ENCODE results near the gene C22orf42. TPM values are rescaled to one million over a fixed set of nuclear protein-coding genes. Genes with fewer than 3 reads are reported as not detected.

C22orf42 gene
- total RNA-seq, 1 experiment from 2014 or later = not detected

DNA sequence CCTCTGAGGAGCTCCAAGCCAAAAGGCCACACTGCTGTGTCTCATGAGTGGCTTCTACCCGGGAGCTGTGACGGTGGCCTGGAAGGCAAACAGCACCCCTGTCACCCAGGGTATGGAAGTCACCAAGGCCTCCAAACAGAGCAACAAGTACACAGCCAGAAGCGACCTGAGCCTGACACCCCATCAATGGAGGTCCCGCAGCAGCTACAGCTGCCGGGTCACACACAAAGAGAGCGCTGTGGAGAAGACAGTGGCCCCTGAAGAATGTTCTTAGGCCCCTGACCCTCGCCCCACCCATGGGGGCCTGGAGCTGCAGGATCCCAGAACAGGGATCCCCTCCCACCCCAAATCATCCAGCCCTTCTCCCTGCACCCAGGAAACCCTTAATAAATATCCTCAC, 40.9 kb upstream of the C22orf42 start:
- Histone ChIP-seq H3K23me2 (ENCODE audit: insufficient read length, low read depth, low read length, poor library complexity, severe bottlenecking) (peaks cover 10% of the 10 kb centered on the region), H4K20me1 (ENCODE audit: control insufficient read depth, insufficient read depth, insufficient read length) (no peaks in the 10 kb centered on the region), H2BK20ac (ENCODE audit: low read depth, low read length, poor library complexity, severe bottlenecking) (no peak overlapping the region), H2BK120ac (ENCODE audit: low read depth, low read length, poor library complexity, severe bottlenecking) (no peak overlapping the region), H2BK5ac (ENCODE audit: insufficient read length, low read length) (no peak overlapping the region), H3K4ac (ENCODE audit: low read depth, low read length) (no peak overlapping the region), H3K27ac (ENCODE audit: insufficient read length, low read depth, low read length) (no peak overlapping the region), H3K9me3 (ENCODE audit: control insufficient read depth, low read depth, low read length) (no peaks in the 10 kb centered on the region), H3K56ac (ENCODE audit: insufficient read length, low read depth, low read length) (no peak overlapping the region), H2BK12ac (ENCODE audit: insufficient read length, low read depth, low read length) (no peak overlapping the region), H3K79me1 (ENCODE audit: insufficient read depth, low read depth, low read length, poor library complexity, severe bottlenecking) (no peaks in the 10 kb centered on the region), H3K4me1 (ENCODE audit: insufficient read depth, low read length) (no peaks in the 10 kb centered on the region), H2BK15ac (ENCODE audit: low read depth, low read length) (no peak overlapping the region), H3K27me3 (ENCODE audit: insufficient read depth, low read length) (peaks cover 8% of the 10 kb centered on the region; the same call in 1 of the 2 replicates), H3K79me2 (ENCODE audit: insufficient read depth, low read length) (no peaks in the 10 kb centered on the region), H3K14ac (ENCODE audit: insufficient read depth, low read length) (no peak overlapping the region), H3K4me2 (ENCODE audit: insufficient read depth, insufficient read length, low read length) (no peak overlapping the region), H4K8ac (replicated peaks; ENCODE audit: insufficient read length, low read depth, low read length) (no peak overlapping the region), H4K5ac (ENCODE audit: insufficient read length, low read depth, low read length) (no peak overlapping the region), H3K9ac (ENCODE audit: extremely low read depth, insufficient read length, low read length) (no peak overlapping the region), H3T11ph (ENCODE audit: low read length) (no peak overlapping the region), H2AK5ac (ENCODE audit: insufficient read length, low read length) (no peak overlapping the region), H2AFZ (ENCODE audit: low read length) (no peak overlapping the region), H3K23ac (ENCODE audit: insufficient read length, low read depth, low read length) (no peak overlapping the region), H3K18ac (ENCODE audit: insufficient read length, low read depth, low read length) (no peak overlapping the region), H4K91ac (ENCODE audit: insufficient read length, low read depth, low read length) (no peak overlapping the region)
- WGBS (ENCODE audit: extremely low coverage, insufficient read length, low lambda C conversion rate) = no CpG with 5 or more reads among the region's 7 CpGs
- no peak overlapping the region for H3K27ac Mint-ChIP-seq
- H3K4me3 Mint-ChIP-seq = no peak overlapping the region
- H3K9me3 Mint-ChIP-seq = no peaks in the 10 kb centered on the region
- no peaks in the 10 kb centered on the region; a peak in 2 of 7 replicates for H3K36me3 Mint-ChIP-seq (ENCODE audit: insufficient read depth in 1 of 3, low read depth in 3 of 3)
- peaks cover 15 to 22% of the 10 kb centered on the region in 2 experiments for H3K4me1 Mint-ChIP-seq
- TF ChIP-seq, protein P1, sequence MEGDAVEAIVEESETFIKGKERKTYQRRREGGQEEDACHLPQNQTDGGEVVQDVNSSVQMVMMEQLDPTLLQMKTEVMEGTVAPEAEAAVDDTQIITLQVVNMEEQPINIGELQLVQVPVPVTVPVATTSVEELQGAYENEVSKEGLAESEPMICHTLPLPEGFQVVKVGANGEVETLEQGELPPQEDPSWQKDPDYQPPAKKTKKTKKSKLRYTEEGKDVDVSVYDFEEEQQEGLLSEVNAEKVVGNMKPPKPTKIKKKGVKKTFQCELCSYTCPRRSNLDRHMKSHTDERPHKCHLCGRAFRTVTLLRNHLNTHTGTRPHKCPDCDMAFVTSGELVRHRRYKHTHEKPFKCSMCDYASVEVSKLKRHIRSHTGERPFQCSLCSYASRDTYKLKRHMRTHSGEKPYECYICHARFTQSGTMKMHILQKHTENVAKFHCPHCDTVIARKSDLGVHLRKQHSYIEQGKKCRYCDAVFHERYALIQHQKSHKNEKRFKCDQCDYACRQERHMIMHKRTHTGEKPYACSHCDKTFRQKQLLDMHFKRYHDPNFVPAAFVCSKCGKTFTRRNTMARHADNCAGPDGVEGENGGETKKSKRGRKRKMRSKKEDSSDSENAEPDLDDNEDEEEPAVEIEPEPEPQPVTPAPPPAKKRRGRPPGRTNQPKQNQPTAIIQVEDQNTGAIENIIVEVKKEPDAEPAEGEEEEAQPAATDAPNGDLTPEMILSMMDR (conservative IDR thresholded peaks at IDR 0.05) = no peak
- peaks cover 93% of the 10 kb centered on the region for H3K27me3 Mint-ChIP-seq (ENCODE audit: low read depth)
- DNase-seq = no peak

All from H9 (cell line).